Measurements from ENCODE around the gene CTDSPL. TPM values are rescaled to one million over a fixed set of nuclear protein-coding genes. Genes with fewer than 3 reads are reported as not detected.

CTDSPL gene
- total RNA-seq, 1 experiment from 2014 or later, result 34.4 TPM

- POLR2A ChIA-PET, result no interaction called here
- Histone ChIP-seq H3K9me3 (ENCODE audit: control insufficient read depth in 1 of 2, insufficient read depth in 1 of 2, low read depth in 1 of 2, low read length in 2 of 2) (no peaks in the 10 kb centered on the region), H2AFZ (ENCODE audit: low read depth, low read length, poor library complexity, severe bottlenecking) (no peak overlapping the region), H3K9me2 (ENCODE audit: insufficient read depth) (no peaks in the 10 kb centered on the region), H4K20me1 (ENCODE audit: insufficient read depth) (0 out of 2 replicates have a peak, but pooled peaks cover 5% of the 10 kb centered on the region), H3K4me3 (replicated peaks in 1 of 2; ENCODE audit: low read depth in 1 of 2, low read length in 2 of 2) (no peak overlapping the region), H3K27me3 (ENCODE audit: insufficient read depth, low read length) (no peaks in the 10 kb centered on the region), H3K36me3 (ENCODE audit: control insufficient read depth in 1 of 2, insufficient read depth in 2 of 2, low read length in 2 of 2) (no peaks in the 10 kb centered on the region), H3K4me1 (ENCODE audit: control insufficient read depth in 1 of 2, insufficient read depth in 2 of 2, low read length in 2 of 2) (no peaks in the 10 kb centered on the region), H3K4me2 (ENCODE audit: low read length) (no peak overlapping the region), H3K27ac (ENCODE audit: low read depth, low read length) (no peak overlapping the region), H3K9ac (ENCODE audit: low read length) (no peak overlapping the region), H3K79me2 (ENCODE audit: insufficient read depth, low read length) (no peaks in the 10 kb centered on the region)
- DNase-seq (ENCODE audit: low read depth, low spot score) (no peak), ATAC-seq (no peak)
- CTCF ChIA-PET, result interaction anchor here (2.9 to 4.3 kb wide), 2 partner anchors 10 to 110 kb away, joined by 9 to 72 read pairs; no protein-coding TSS in a partner anchor
- no TSS peak for BruUV-seq (replicated peaks)
- RAD21 ChIA-PET (ENCODE audit: low non-redundant PET in 1 of 2, low total read pairs in 2 of 2, uncharacterized antibody in 2 of 2, unreplicated experiment in 2 of 2), result no interaction called here
- intact Hi-C loops (cut with micrococcal nuclease), result no loop called here
- TF ChIP-seq FOSL1 (IDR thresholded peaks at IDR 0.05; ENCODE audit: low read depth) (no peak), ZNF274 (IDR thresholded peaks at IDR 0.05; ENCODE audit: low read depth, low read length) (no peak)
Observed at GRCh38 chr3:37964146-37964545, 102.5 kb downstream of the CTDSPL start.

GRCh38 chr3:37964716-37965115 is 103.0 kb downstream of the CTDSPL start:
- intact Hi-C loops (cut with micrococcal nuclease), result no loop called here
- H3K9ac ChIP-seq (ENCODE audit: low read length), result no peak overlapping the region
- H2AFZ ChIP-seq (ENCODE audit: low read depth, low read length, poor library complexity, severe bottlenecking), result no peak overlapping the region
- no peaks in the 10 kb centered on the region for H3K9me2 ChIP-seq (ENCODE audit: insufficient read depth)
- H3K27ac ChIP-seq (ENCODE audit: low read depth, low read length), result no peak overlapping the region
- H3K4me1 ChIP-seq (ENCODE audit: control insufficient read depth in 1 of 2, insufficient read depth in 2 of 2, low read length in 2 of 2), result no peaks in the 10 kb centered on the region
- ChIA-PET CTCF (interaction anchor here (2.9 to 4.3 kb wide), 2 partner anchors 10 to 110 kb away, joined by 9 to 72 read pairs; no protein-coding TSS in a partner anchor), RAD21 (ENCODE audit: low non-redundant PET in 1 of 2, low total read pairs in 2 of 2, uncharacterized antibody in 2 of 2, unreplicated experiment in 2 of 2) (no interaction called here), POLR2A (no interaction called here)
- H3K9me3 ChIP-seq (ENCODE audit: control insufficient read depth in 1 of 2, insufficient read depth in 1 of 2, low read depth in 1 of 2, low read length in 2 of 2), result no peaks in the 10 kb centered on the region
- TF ChIP-seq YY1 (IDR thresholded peaks at IDR 0.05; ENCODE audit: extremely low read depth, insufficient replicate concordance, low read depth, low read length), result no peak
- no peak for TF ChIP-seq EGR1 (IDR thresholded peaks at IDR 0.05; ENCODE audit: low read depth)
- no peak for TF ChIP-seq ZFX (IDR thresholded peaks at IDR 0.05)
- no peak for TF ChIP-seq FOSL1 (IDR thresholded peaks at IDR 0.05; ENCODE audit: low read depth)
- no peak for TF ChIP-seq CTCF (IDR thresholded peaks at IDR 0.05 in 2 of 3, conservative IDR thresholded peaks at IDR 0.05 in 1 of 3; ENCODE audit: borderline replicate concordance in 1 of 3, insufficient read depth in 1 of 3, low read depth in 2 of 3, low read length in 2 of 3)
- no peak for TF ChIP-seq ZBTB33 (IDR thresholded peaks at IDR 0.05; ENCODE audit: extremely low read depth, insufficient replicate concordance, low read length)
- no peak for TF ChIP-seq EZH2phosphoT487 (IDR thresholded peaks at IDR 0.05; ENCODE audit: borderline replicate concordance)
- no peak for TF ChIP-seq JUND (IDR thresholded peaks at IDR 0.05)
- no peak for TF ChIP-seq SIN3A (IDR thresholded peaks at IDR 0.05; ENCODE audit: low read depth)
- no peak for TF ChIP-seq SP1 (IDR thresholded peaks at IDR 0.05; ENCODE audit: low read depth)
- no peak for TF ChIP-seq RAD21 (IDR thresholded peaks at IDR 0.05; ENCODE audit: low read depth)
- no peak for TF ChIP-seq TCF7L2 (IDR thresholded peaks at IDR 0.05; ENCODE audit: borderline replicate concordance, extremely low read depth, insufficient read depth, insufficient read length)
- TF ChIP-seq ATF3 (IDR thresholded peaks at IDR 0.05), result no peak
- TF ChIP-seq MAX (IDR thresholded peaks at IDR 0.05), result no peak
- TF ChIP-seq SRF (IDR thresholded peaks at IDR 0.05; ENCODE audit: low read depth), result no peak
- TF ChIP-seq POLR2A (IDR thresholded peaks at IDR 0.05; ENCODE audit: borderline replicate concordance, extremely low read depth, insufficient read depth, insufficient read length), result no peak
- DNase-seq (ENCODE audit: low read depth, low spot score), result no peak
- 0 out of 2 replicates have a peak, but pooled peaks cover 5% of the 10 kb centered on the region for H4K20me1 ChIP-seq (ENCODE audit: insufficient read depth)
- ATAC-seq, result no peak
- no peaks in the 10 kb centered on the region for H3K79me2 ChIP-seq (ENCODE audit: insufficient read depth, low read length)
- no peak overlapping the region for H3K4me3 ChIP-seq (replicated peaks in 1 of 2; ENCODE audit: low read depth in 1 of 2, low read length in 2 of 2)
- no TSS peak for BruUV-seq (replicated peaks)
- no peak overlapping the region for H3K4me2 ChIP-seq (ENCODE audit: low read length)
- H3K27me3 ChIP-seq (ENCODE audit: insufficient read depth, low read length), result no peaks in the 10 kb centered on the region
- no peaks in the 10 kb centered on the region for H3K36me3 ChIP-seq (ENCODE audit: control insufficient read depth in 1 of 2, insufficient read depth in 2 of 2, low read length in 2 of 2)

Measured in HCT116 (cell line).